NCI-H446 (cell line): ENCODE data around the gene ACTG2.
A peak's percentile ranks its signal among the peaks of the same experiment; 100 is the strongest.
"Not testable (repeated sequence)": the region's sequence is repeated elsewhere in the genome, so short reads cannot be mapped to it uniquely, and the experiment has no call there.

Source experiments
- DNase-seq, 2 experiments: peaks; one replicate each; lab custom pipeline; 2025; lab: John Stamatoyannopoulos, UW

The ACTG2 gene

DNA sequence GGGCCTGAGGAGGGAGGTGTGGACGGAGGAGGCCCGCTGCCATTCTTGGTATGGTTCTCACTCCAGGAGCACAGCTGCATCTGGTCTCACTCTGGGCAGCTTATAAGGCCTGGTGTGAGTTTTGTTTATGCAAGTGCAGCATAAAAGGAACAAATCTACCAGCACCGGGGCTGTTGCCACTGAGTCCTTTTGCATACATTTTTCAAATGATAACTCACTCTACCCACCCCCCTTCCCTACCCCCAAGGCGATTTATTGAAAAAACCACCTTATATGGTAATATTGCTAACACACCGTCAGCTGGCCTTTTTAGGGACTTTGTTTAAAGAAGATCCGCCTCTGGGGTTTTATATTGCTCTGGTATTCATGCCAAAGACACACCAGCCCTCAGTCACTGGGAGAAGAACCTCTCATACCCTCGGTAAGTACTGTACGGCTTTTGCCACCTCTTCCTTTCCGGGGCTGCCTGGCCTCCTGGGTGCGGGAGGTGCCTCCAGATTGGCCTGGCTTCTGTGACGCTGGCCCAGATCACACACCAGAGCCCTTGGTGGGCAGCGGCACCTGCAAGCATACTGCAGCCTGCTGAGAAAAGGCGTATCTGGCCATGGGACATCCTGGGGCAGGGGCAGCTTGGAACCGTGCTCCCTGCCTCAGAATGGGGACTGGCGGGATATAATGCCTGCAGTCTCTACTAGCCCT lies at the start of gene ACTG2:
Gene ACTG2 (plus strand): TSS at position 378 of the 699 bp plus-strand sequence. CDS start 8,304 bp downstream, outside the sequence.
- no peak for DNase-seq

- DNase-seq, result no peak
Measured at GRCh38 chr2:73844087-73844486, 48.7 kb upstream of the ACTG2 start.

DNA sequence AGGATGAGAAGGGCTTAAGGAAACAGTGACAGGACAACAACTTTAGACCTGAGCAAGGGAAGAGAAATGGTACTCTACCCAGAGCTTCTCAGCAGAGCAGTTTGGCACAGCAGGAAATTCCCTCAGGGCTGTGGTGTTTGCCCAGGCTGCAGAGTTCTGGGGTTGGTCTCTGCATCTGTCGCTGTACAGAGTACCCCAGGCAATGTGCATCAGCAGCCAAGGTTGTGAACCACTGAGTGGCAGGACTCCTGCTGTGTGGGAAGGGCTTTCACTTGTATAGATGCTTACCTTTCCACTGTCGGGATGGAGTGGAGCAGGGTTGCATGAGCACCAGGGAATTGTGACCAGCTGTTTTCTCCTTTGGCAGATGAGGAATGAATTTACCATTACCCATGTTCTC lies 42.8 kb upstream of the ACTG2 start:
- no peak for DNase-seq

DNA sequence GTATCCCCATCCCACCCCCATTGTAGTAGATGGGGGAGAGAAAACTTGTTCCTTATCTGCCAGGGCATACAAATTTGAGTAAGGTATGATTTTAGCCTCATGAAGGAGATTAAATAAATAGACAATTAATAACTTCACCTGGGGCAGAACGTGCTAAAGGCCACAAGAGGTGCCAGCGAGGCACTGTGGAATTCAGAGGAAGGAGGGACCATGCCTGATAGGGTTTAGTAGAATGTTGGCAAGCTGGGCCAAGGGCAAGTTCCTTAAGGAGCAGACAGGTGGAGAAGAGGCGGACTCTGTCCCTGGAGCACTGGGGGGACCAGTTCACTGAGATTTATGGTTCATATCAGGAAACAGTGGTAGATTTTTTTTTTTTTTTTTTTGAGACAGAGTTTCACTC lies 41.5 kb upstream of the ACTG2 start:
- DNase-seq, result no peak

- no peak for DNase-seq
Measured at GRCh38 chr2:73852020-73852419, 40.8 kb upstream of the ACTG2 start.

DNA sequence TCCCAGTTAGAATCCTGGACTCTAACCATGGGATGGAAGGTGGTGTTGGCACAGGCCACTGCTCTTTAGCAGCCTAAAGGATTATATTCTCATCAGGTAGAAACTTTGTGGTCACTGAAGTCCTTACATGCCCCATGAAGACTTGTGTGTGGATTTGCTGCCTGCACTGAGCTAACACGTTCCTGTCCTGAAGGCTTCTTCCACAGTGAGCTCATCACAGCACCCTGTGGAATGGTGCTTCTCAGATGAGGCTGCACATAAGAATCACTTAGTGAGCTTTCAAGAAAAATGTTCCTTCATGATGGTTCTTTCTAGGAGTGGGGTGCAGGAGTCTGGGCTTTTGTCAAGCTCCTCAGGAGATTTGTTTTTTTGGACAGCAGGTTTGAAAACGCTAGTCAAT lies 37.3 kb upstream of the ACTG2 start:
- no peak for DNase-seq

DNA sequence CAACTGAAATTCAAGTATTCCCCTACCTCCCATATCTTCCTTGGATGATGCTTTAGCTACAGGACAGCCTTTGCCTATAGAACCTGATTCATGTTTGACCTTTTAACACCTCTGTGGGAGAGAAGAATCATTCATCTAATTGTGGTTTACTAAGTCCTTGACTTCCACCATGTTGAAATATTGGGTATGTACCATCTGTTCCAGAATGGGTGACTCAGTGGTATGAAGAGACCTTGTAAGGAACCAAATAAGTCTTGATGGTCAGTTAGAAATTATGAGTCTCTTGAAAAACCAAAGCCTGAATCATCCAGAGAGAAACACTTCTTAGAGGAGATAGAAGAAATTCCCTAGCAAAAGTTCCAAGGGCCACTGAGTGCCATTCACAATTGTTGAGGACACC lies 36.6 kb upstream of the ACTG2 start:
- no peak for DNase-seq

GRCh38 chr2:73859721-73860586 lies 32.9 kb upstream of the ACTG2 start:
- no peak for DNase-seq

- no peak for DNase-seq
Measured at GRCh38 chr2:73862987-73863386, 29.8 kb upstream of the ACTG2 start.

DNA sequence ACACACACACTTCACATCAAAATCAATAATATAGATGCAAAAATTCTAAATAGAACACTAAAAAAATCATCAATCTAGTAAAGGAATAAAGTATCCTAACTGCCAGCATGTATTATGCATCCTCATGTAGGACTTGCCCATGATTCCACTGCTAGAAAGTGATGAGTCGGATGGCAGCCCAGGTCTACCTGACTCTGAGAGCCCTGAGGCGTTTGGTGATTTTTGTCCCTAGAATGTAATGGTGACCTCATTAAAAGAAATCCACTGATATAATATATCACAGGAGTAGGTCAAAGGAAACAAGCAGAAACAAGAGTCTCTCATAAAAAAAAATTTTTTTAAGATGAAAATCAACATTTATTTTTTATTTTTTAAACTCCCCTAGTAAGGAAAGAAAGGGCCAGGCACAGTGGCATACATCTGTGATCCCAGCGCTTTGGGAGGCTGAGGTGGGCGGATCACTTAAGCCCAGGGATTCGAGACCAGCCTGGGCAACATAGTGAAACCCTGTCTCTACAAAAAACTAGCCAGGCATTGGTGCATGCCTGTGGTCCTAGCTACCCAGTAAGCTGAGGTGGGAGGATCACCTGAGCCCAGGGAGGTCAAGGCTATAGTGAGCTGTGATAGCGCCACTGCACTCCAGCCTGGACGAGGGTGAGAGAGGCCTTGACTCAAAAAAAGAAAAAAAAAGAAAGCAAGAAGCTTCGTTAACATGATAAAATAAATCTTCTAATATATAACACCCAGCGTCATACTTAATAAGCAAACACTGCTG lies 24.4 kb upstream of the ACTG2 start:
- DNase-seq, result no peak

GRCh38 chr2:73870084-73870483 lies 22.7 kb upstream of the ACTG2 start:
- peak; percentile 58 to 74 for DNase-seq

DNA sequence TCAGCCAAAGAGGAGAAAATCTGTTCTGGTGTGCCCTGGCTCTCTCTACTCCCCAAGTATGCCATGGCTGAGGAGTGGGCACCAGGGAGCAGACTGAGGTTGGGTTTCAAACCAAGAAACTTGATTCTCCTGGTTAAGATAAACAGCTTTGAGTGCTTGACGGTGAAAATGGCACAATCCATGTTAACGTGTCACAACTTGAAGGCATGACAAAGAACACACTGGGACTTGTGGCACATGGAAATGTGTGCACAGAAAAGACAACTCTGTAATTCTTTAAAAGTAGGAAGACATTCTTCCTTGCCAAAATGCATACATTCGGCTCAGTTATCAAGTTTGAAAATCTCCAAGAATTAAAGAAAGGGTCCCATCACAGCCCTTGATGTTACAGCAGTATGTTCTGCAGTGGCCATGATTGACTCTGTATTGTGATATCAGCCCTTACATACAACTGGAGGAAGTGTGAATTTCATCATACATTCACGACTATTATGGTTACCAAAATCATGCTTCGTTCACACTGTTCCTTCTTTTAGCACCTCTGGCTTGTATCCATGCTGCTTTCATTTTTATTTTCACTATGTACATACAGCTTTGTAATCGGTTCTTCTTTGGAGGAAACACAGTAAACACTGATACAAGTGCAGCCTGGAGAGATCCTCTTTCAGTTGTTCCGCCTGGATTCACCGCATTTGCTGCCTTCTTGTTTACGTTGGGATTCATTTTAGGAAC lies 15.6 kb upstream of the ACTG2 start:
- no peak for DNase-seq

DNA sequence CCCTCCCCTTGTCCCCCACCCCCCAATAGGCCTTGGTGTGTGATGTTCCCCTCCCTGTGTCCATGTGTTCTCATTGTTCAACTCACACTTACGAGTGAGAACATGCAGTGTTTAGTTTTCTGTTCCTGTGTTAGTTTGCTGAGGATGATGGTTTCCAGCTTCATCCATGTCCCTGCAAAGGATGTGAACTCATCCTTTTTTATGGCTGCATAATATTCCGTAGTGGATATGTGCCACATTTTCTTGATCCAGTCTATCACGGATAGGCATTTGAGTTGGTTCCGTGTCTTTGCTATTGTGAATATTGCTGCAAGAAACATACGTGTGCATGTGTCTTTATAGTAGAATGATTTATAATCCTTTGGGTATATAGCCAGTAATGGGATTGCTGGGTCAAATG lies 14.8 kb upstream of the ACTG2 start:
- DNase-seq, result not testable (repeated sequence)

- no peak for DNase-seq
Measured at GRCh38 chr2:73885406-73885805, 7.4 kb upstream of the ACTG2 start.

DNA sequence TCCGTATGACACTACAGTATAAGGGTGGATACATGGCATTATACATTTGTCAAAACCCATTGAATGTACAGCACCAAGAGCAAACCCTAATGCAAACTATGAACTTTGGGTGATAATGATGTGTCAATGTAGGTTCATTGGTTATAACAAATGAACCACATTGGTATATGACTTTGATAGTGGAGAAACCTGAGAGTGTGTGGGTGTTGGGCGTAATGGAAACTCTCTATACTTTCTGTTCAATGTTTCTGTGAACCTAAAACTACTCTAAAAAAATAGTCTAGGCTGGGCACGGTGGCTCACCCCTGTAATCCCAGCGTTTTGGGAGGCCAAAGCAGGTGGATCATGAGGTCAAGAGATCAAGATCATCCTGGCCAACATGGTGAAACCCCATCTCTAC lies 6.5 kb upstream of the ACTG2 start:
- no peak for DNase-seq

GRCh38 chr2:73887596-73888353 lies 5.0 kb upstream of the ACTG2 start:
- not testable (repeated sequence) for DNase-seq

DNA sequence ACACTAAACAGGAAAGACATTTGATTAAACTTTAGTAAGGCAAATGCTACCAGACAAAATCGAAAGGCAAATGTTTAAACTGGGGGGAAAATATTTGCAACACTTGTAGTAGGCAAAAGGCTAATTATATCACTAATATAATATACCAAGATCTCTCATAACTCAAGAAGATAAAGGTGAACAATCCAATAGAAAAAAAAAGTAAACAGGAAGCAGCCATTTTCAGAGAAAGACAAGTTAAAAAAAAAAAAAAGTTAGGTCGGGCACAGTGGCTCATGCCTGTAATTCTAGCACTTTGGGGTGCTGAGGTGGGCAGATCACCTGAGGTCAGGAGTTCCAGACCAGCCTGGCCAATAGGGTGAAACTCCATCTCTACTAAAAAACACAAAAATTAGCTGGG lies 4.4 kb upstream of the ACTG2 start:
- DNase-seq, result no peak

- DNase-seq, result no peak
Measured at GRCh38 chr2:73889206-73889605, 3.6 kb upstream of the ACTG2 start.

DNA sequence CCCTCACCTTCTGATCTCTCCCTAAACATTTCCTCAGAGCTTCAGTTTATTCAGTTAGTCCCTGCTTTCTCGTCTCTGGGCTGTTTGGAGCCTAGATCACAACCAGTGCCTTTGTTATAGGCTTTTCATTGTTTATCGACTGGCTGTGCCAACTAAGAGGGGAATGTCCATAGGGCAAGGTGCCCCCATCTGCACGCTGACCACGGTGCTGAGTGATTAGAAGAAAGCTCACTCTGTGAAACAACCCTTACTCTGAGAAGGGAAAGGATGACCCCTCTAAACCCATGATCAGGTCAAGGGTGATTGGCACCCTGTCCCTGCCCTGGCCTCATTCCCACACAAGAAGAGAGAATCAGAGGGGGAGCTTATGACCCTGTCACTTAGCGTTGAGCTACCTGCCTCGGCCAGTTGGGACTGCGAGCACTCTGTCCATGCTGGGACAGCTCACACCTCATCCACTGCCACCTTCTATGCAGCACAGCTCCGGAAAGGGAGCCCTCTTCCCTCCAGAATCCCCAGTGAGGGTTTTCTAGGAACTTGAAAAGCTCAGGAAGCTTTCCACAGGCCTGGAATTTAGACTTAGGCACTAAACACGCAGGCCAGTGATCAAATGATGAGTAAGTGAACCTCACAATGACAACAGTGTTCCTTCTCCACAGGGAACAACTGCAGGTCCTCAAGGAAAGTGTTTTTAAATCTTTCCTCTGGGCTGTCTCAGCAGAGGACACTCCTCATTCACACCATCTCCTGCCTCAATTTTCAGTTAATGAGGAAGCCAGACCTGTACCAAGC lies 2.3 kb upstream of the ACTG2 start:
- DNase-seq, result no peak

DNA sequence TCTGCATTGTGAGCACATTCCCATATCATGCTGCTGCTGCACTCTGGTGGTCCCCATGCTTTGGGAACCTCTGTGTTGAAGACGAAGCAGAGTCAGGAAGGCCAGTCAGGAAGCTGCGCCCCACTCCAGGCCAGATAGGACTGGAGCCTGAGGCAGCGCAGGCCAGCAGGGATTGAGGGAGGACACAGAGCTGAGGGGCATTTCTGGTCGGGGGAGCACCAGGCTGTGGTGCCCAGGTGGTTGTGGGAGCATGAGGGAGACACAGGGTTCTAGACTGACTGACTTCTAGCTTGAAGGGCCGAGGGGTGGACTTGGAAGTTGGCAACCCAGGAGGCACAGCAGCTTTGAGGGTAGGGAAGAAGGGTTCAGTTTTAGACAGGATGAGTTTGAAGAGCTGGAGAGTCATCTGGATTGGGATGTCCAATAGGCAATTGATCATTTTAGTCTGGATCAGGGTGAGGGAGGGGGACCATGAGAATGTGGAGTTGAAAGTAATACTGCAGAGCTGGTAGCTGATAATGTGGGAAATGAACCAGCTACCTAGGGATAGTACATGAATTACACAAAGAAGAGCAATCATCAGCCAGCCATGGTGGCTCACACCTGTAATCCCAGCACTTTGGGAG lies 1.4 kb upstream of the ACTG2 start:
- no peak for DNase-seq
